Measurements from ENCODE around the gene PTPN13. TPM values are rescaled to one million over a fixed set of nuclear protein-coding genes. Genes with fewer than 3 reads are reported as not detected.

Gene PTPN13
- polyA plus RNA-seq, 1 experiment, result 19.4 TPM

DNA sequence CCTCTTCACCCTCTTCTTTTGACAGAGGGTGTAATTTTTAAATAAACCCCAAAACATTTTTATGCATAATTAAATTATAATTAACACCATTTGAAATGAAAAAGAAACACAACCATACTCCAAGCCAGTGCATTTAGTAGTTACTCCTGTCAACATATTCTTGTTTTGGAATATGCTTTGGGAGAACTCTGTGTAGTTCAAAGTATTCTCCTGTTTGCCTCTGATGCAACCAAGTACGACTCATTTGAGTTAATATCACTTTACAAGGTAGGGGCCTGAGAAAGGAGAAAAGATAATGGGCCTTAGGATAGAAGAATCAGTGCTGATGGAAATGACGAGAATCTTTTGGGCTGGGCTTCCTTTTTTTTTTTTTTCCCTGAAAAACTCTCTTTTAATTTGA is 2.7 kb downstream of the PTPN13 start:
- Histone ChIP-seq H3K4me3 (ENCODE audit: low read depth, low read length) (peak overlapping the region; percentile 92), H3K27me3 (ENCODE audit: control insufficient read depth, insufficient read depth, low read length) (no peaks in the 10 kb centered on the region), H3K36me3 (ENCODE audit: control insufficient read depth, insufficient read depth, low read length) (no peaks in the 10 kb centered on the region; the same call in 1 of the 2 replicates)
- TF ChIP-seq, protein P1, sequence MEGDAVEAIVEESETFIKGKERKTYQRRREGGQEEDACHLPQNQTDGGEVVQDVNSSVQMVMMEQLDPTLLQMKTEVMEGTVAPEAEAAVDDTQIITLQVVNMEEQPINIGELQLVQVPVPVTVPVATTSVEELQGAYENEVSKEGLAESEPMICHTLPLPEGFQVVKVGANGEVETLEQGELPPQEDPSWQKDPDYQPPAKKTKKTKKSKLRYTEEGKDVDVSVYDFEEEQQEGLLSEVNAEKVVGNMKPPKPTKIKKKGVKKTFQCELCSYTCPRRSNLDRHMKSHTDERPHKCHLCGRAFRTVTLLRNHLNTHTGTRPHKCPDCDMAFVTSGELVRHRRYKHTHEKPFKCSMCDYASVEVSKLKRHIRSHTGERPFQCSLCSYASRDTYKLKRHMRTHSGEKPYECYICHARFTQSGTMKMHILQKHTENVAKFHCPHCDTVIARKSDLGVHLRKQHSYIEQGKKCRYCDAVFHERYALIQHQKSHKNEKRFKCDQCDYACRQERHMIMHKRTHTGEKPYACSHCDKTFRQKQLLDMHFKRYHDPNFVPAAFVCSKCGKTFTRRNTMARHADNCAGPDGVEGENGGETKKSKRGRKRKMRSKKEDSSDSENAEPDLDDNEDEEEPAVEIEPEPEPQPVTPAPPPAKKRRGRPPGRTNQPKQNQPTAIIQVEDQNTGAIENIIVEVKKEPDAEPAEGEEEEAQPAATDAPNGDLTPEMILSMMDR (IDR thresholded peaks at IDR 0.05; ENCODE audit: insufficient read depth, low read depth, low read length), result no peak
- CTCF ChIA-PET, result interaction anchor here (5.0 kb wide), 1 partner anchor 98 kb away, joined by 23 read pairs; no protein-coding TSS in a partner anchor
- DNase-seq (ENCODE audit: low read depth), result no peak
- POLR2A ChIA-PET, result no interaction called here

DNA sequence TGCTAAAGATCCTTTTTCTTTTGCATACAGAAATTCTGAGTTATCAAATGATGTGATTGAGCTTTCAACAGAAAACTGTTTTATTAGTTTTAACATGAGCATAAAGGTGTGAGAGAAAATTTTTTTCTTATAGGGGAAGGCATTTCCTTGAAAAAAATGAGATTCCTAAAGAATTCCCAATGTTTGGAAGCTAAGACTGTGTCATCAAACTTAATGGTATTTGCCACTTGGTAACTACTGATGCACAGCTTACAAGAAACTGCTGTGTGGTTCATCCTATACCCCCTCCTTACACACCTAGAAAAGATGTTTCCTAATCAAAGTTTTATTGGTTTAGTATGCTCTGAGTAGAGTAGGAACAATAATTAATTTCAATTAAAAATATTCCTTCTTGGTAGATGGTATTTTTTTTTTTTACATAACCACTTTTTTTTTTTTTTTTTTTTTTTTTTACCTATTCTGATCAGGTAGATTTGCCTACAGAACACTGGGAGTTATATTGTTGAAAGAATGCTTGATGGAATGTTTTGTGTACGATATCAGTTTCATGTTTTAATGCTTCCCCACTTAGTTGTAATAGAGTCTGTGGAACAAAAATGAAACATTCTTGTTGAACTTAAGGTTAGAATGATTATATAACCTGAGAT is 6.0 kb downstream of the PTPN13 start:
- no peaks in the 10 kb centered on the region for H3K27me3 ChIP-seq (ENCODE audit: control insufficient read depth, insufficient read depth, low read length)
- TF ChIP-seq, protein P1 (IDR thresholded peaks at IDR 0.05; ENCODE audit: insufficient read depth, low read depth, low read length), result no peak
- DNase-seq (ENCODE audit: low read depth), result no peak
- H3K4me3 ChIP-seq (ENCODE audit: low read depth, low read length), result no peak overlapping the region
- POLR2A ChIA-PET, result no interaction called here
- no peaks in the 10 kb centered on the region; the same call in 1 of the 2 replicates for H3K36me3 ChIP-seq (ENCODE audit: control insufficient read depth, insufficient read depth, low read length)
- CTCF ChIA-PET, result no interaction called here

DNA sequence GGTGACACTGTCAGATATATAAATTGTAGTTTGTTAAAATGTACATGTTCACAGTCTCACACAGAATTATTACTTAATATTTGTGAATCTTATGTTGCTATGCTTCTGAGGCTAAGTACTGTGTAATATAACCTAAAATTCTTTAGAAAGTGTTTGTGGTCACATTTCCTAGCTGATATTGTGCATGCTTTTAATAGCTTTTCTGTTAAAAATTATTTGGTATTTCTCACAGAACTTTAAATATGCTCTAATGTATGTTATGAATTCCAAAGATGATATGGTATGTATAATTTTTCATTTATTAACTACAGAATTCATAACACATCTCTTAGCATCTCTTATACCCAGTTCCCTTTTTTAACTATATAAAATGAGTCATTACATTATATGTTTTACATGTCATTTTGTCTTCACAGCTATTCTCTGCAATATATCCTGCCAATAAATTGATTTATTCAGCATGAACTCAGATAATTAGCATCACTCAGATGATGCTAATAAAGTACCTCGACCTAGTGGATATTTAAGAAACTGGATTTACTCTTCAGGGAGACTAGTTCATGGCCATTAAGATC is 9.3 kb downstream of the PTPN13 start:
- CTCF ChIA-PET, result interaction anchor here (0.9 to 1.5 kb wide), 2 partner anchors 10 to 21 kb away, joined by 3 read pairs; no protein-coding TSS in a partner anchor

DNA sequence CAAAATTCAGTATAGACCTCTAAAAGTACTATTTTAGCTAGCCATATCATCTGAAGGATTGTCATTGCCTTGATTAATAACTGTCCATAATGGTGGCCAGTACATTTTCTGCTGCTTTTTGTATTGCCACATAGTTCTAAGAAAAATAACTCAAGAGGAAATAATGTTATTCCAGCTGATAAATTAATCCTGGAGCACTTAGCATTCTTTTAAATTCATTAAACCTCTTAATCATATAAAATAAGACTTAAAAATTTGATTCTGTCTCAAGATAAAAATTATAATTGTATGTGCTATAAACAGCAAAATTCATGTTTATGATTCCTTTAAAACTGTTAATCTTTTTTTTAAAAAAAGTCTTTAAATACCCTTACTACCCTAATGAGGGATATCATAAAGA is 12.7 kb downstream of the PTPN13 start:
- Histone ChIP-seq H3K27me3 (ENCODE audit: control insufficient read depth, insufficient read depth, low read length) (no peaks in the 10 kb centered on the region), H3K36me3 (ENCODE audit: control insufficient read depth, insufficient read depth, low read length) (no peaks in the 10 kb centered on the region), H3K4me3 (ENCODE audit: low read depth, low read length) (no peak overlapping the region)
- TF ChIP-seq, protein P1 (IDR thresholded peaks at IDR 0.05; ENCODE audit: insufficient read depth, low read depth, low read length), result no peak
- DNase-seq (ENCODE audit: low read depth), result no peak
- ChIA-PET POLR2A (no interaction called here), CTCF (no interaction called here)

More for the DNA sequence above, 9.3 kb downstream of the PTPN13 start:
- Histone ChIP-seq H3K27me3 (ENCODE audit: control insufficient read depth, insufficient read depth, low read length) (no peaks in the 10 kb centered on the region), H3K36me3 (ENCODE audit: control insufficient read depth, insufficient read depth, low read length) (no peaks in the 10 kb centered on the region; the same call in 1 of the 2 replicates), H3K4me3 (ENCODE audit: low read depth, low read length) (no peak overlapping the region)
- no peak for DNase-seq (ENCODE audit: low read depth)
- POLR2A ChIA-PET, result no interaction called here
- TF ChIP-seq, protein P1 (IDR thresholded peaks at IDR 0.05; ENCODE audit: insufficient read depth, low read depth, low read length), result no peak

DNA sequence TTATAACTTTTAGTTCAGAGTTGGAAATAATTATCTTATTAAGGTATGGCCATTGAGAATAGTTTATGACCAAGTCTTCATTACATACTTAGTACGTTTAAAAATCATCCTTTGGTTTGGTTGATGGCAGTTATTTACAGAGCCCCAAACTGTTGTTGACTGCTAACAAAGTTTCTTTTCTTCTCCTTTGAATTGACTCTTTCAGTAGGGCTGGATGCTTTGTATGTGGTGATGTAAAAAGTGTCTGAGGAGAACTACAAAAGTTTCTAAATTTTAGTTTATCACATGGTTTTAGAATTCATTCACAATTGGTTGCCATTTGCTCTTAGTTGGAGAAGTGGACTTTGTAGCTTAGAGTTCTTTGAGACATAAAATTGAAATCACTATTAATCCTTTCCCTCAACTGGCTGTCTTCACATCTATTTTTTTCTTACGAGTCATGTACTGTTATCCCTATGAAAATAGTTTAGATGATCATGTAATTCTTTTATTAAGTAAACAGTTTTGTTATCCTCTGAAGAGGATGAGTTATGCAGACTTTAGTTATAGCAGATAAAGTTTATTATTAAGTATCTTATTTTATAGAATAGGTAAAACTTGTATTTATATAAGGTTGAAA is 14.8 kb downstream of the PTPN13 start:
- no peak for DNase-seq (ENCODE audit: low read depth)
- Histone ChIP-seq H3K27me3 (ENCODE audit: control insufficient read depth, insufficient read depth, low read length) (no peaks in the 10 kb centered on the region), H3K36me3 (ENCODE audit: control insufficient read depth, insufficient read depth, low read length) (no peaks in the 10 kb centered on the region), H3K4me3 (ENCODE audit: low read depth, low read length) (no peak overlapping the region)
- CTCF ChIA-PET, result interaction anchor here (0.6 kb wide), 1 partner anchor 123 kb away, joined by 3 read pairs; no protein-coding TSS in a partner anchor
- TF ChIP-seq, protein P1 (IDR thresholded peaks at IDR 0.05; ENCODE audit: insufficient read depth, low read depth, low read length), result no peak
- POLR2A ChIA-PET, result interaction anchor here (0.5 to 0.6 kb wide), 2 partner anchors 238 to 495 kb away, joined by 3 to 7 read pairs; no protein-coding TSS in a partner anchor
